KOPT-K1 (cell line): ENCODE results near the gene ADCY9.

ENCODE experiments used
- H3K27ac ChIP-seq: fragments of 200-600 bp; sonication (generic); 2 replicates; pipeline ENCODE4 v1.5.1; 2016; ENCODE audit warnings: antibody characterized with exemption, mild to moderate bottlenecking, low read depth, low read length; ENCODE audit not compliant: poor library complexity, severe bottlenecking
- H3K36me3 ChIP-seq: fragments of 200-600 bp; sonication (generic); 2 replicates; pipeline ENCODE4 v1.5.1; 2017; ENCODE audit warnings: antibody characterized with exemption, mild to moderate bottlenecking, low read length, moderate library complexity; ENCODE audit not compliant: insufficient read depth
- H3K9me3 ChIP-seq: fragments of 200-600 bp; sonication (generic); 2 replicates; pipeline ENCODE4 v1.5.1; 2017; ENCODE audit warnings: antibody characterized with exemption, low read length, mild to moderate bottlenecking; ENCODE audit not compliant: insufficient read depth, poor library complexity, severe bottlenecking

The ADCY9 gene

DNA sequence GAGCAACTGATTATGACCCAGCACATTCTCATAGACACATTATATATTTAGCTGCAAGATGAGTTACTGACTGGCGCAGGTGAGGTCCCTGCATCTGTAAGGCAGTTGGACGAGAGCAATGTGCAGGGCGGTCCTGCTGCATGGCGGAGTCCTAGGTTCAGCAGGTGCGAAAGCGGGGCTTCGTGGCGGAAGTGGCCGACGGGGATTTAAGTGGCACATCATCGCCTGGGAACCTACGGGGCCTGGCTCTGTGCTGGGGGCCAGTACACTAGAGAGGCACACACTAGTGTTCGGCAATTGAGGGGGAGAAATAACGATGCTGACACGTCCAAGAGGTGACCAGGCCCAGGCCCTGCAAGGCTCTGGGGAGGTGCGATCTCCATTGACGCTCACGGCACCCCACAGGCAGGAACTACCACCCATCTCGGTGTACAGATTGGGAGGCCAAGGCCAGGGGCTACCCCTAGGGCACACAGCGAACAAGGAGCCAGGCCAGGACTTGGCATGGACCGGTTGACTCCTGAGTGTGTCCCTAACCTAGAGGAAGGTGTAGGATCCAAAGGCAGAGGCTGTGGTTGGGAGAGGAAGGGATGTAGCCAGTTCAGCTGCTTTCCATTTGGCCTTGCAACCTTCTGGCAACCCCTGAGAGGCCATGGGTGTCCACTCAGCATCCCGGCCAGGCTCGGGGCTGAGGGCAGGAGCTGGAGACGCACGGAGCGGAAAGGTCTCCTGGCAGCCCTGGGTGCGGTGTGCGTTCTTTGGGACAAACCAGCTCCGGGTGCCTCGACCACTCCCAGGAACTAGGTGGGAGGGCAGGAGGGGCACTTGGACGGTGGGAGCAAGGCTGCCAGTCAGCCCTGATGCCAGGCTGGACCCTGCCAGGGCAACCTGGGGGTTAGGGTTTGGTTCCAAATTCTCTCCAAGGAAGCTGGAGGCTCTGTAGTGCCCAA, 131.9 kb downstream of the ADCY9 start:
- no peak overlapping the region for H3K27ac ChIP-seq
- no peaks in the 10 kb centered on the region for H3K9me3 ChIP-seq
- no peaks in the 10 kb centered on the region for H3K36me3 ChIP-seq

DNA sequence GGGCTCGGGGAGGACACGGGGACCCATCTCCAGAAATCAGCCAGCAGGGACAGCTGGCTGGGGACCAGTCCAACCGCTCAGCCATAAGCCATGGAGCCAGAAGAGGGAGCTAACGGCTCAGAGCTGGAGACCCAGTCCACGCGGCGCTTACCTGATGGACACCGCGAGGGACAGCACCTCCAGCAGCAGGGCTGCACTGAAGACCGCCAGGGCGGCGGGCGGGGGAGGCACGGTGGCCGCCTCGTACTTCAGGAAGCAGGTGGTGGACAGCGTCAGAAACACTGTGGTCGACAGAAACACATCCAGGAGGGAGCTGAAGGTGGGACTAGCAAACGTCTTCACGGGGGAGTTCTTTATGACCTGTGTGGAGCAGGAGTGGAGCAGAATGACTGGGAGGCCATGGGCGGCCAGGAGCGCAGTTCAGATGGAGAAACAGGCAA, 133.1 kb downstream of the ADCY9 start:
- Histone ChIP-seq H3K9me3 (no peaks in the 10 kb centered on the region), H3K27ac (no peak overlapping the region), H3K36me3 (no peaks in the 10 kb centered on the region)

DNA sequence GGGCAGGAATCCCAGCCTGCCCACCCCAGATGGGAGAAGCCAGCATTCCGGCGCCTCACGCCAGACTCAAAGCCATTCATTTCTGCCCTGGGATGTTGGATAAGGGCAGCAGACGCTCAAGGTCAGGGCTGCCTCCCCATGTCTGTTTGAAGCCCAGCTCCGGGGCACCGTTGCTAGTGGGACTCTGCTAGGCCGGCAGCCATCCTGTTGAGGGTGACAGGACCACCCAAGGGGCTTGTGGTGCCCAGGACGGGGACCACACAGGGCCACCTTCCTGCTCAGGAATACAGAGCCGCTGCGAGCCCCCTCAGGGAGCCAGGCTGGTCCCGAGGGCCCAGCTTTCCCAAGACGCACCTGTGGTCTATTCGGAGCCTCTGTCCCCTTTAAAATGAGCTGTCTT, 134.0 kb downstream of the ADCY9 start:
- Histone ChIP-seq H3K36me3 (no peaks in the 10 kb centered on the region), H3K27ac (no peak overlapping the region), H3K9me3 (no peaks in the 10 kb centered on the region)

DNA sequence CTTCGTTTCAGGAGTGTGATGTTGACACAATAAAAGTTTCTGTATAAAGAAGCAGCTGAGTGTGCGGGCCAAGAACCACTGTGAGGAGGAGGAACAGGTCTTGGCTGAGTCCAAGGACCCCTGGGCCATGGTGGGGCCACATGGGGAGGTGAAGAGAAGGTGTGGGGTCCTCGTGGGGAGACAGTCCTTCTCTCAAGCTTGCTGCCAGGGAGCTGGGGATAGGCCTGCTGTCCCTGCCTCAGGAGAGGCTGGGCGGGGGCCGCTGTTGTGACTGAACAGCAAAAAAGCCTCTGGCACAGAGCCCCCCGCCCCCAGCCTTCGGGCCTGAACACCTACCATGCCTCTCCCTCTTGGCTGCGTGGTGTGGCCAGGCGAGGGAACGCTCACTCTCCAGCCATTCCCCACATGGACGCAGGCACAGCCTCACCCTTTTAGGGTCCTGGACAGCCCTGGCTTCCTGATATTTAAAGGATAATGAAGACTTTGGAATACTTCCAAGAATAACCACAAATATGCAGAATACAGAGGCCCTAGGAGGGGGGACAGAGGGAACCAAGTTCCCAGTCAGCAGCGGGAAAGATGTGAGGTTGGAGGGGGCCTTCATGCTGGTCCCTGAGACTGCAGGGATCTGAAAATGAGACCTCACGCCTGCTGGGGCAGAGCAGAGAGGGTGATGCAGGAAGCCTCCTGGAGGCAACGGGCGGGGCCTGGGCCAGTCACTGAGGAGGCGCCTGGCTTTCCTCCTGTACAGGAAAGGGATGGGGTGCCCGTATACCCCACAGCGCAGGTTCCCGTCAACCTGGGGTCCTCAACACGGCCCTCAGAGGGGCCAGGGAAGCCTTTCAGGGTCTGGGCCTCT, 135.8 kb downstream of the ADCY9 start:
- H3K27ac ChIP-seq = no peak overlapping the region

DNA sequence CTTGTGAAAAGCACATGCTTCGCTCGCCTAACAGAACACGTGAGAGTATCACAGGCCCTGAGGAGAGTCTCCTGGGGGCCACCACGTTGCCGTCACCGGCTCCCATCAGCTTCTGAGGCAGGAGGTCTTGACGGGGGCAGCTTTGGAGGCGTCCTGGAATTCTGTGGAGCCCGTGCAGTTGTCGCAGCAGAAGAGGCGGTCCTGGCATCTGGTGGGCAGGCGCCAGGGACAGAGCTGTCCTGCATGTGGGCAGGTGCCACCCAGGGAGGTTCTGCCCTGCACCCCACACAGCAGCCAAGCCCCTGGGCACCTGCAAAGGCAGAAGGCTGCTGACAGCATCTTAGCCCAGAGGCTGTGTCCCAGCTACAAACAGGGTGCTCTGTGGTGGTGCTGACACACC, 136.7 kb downstream of the ADCY9 start:
- Histone ChIP-seq H3K27ac (no peak overlapping the region), H3K9me3 (no peaks in the 10 kb centered on the region), H3K36me3 (no peaks in the 10 kb centered on the region)

More for the DNA sequence above, 135.8 kb downstream of the ADCY9 start:
- Histone ChIP-seq H3K9me3 (no peaks in the 10 kb centered on the region), H3K36me3 (no peaks in the 10 kb centered on the region)

DNA sequence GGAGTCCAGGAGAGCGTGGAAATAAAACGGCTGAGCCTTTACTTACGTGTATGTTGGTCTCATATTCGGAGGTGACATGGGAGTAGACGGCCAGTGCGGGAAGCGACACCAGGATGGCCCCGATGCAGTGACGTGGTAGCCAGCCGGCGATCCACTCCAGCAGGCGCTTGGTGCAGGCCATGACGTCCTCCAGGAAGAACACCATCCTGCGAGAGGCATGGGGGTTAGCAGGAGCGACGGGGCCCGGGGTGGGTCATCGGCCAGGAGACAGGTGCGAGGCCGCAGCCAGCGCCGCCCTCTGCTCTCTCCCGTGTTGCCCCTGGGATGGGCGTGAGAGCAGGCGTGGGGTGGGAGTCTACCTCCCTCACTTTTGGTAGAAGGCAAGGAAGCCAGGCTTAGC, 137.2 kb downstream of the ADCY9 start:
- H3K27ac ChIP-seq = no peak overlapping the region
- H3K9me3 ChIP-seq = no peaks in the 10 kb centered on the region
- H3K36me3 ChIP-seq = no peaks in the 10 kb centered on the region

DNA sequence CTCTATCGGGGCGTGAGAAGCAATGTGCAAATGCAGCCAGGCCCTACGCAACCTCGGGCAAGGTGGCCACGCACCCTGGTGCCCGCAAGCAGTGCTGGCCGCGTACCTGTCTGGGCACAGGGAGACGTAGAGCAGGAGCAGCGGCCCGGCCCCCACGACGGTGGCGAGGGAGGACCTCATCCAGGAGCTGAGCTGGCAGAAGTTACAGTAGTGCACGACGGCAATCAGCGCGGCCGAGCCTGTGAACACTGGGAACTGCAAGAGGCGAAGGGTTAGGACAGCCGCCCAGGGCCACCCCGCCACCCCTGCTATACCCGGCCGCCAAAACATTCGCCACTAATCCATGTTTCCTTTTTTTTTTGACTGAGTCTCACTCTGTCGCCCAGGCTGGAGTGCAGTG, 138.9 kb downstream of the ADCY9 start:
- no peaks in the 10 kb centered on the region for H3K9me3 ChIP-seq
- H3K36me3 ChIP-seq = no peaks in the 10 kb centered on the region
- no peak overlapping the region for H3K27ac ChIP-seq

DNA sequence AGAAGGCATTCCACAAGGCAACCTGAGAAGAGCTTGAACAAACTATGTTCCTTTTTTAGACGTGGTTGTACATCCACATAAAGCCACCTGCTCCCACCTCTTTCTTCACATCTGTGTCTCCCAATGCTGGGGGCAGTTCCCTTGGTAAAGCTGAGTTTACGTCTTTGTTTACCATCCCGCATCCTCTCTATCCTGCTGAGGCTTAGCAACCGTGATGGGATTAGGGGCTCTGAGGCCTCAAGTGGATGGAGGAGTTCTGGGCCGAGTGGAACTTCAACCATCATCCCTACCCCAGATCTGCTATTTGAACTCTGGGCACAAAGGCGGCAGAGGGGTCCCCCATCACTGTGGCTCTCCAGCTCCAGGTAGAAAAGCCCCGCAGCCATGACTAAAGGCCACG, 141.5 kb downstream of the ADCY9 start:
- Histone ChIP-seq H3K27ac (no peak overlapping the region), H3K9me3 (no peaks in the 10 kb centered on the region), H3K36me3 (no peaks in the 10 kb centered on the region)

DNA sequence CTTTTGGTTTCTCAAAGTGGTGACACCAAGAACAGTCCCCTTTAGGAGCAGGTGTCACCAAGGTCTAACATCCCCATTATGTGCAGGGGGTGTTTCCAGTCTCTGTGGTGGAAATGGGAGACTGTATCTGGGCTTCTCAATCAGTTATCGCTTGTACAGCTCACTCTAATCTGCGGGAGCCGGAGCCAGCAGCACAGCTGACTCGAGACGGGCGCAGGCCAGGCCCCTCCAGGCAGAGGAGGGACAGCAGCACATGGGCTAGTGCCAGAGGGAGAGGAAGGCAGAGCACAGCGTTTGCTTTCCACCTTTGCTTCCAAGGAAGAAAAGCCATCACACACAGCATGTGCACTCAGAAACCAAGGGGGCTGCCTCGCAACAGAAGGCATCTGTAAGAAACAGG, 144.5 kb downstream of the ADCY9 start:
- H3K36me3 ChIP-seq = no peaks in the 10 kb centered on the region
- no peaks in the 10 kb centered on the region for H3K9me3 ChIP-seq

DNA sequence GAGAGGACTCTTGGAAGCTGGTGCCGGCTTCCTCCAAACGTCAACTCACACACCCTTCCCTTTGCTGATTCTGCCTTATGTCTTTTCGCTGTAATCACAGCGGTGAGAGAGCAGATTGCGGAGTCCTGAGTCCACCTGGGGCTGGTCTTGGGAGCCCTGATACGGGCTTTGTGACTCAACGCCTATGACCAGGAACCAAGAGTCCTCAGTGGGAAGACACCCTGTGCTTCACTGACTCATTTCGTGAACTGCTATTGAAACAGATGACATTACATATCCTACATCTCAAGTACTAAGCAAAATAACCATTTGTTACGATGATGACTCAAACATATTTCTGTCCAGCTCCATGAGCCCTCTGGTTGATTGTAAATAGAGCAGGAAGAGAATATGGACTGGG, 145.0 kb downstream of the ADCY9 start:
- Histone ChIP-seq H3K27ac (no peak overlapping the region), H3K9me3 (no peaks in the 10 kb centered on the region)

More for the DNA sequence above, 144.5 kb downstream of the ADCY9 start:
- no peak overlapping the region for H3K27ac ChIP-seq

DNA sequence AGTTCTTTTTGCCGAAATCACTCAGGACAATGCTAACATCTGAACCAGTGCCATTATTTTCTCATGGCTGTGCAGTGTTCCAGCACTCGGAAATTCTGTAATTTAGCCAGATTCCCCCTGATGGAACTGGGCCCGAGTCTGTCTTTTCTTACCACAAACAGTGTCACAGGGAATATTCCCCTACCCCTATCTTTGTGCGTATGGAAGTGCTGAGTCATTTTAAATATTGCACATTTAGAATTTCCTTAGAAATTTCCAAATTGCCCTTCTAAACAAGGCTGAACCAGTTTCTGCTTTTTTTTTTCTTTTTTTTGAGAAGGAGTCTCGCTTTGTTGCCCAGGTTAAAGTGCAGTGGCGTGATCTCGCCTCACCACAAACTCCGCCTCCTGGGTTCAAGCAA, 147.7 kb downstream of the ADCY9 start:
- Histone ChIP-seq H3K27ac (no peak overlapping the region), H3K9me3 (no peaks in the 10 kb centered on the region), H3K36me3 (no peaks in the 10 kb centered on the region)

More for the DNA sequence above, 145.0 kb downstream of the ADCY9 start:
- no peaks in the 10 kb centered on the region for H3K36me3 ChIP-seq

DNA sequence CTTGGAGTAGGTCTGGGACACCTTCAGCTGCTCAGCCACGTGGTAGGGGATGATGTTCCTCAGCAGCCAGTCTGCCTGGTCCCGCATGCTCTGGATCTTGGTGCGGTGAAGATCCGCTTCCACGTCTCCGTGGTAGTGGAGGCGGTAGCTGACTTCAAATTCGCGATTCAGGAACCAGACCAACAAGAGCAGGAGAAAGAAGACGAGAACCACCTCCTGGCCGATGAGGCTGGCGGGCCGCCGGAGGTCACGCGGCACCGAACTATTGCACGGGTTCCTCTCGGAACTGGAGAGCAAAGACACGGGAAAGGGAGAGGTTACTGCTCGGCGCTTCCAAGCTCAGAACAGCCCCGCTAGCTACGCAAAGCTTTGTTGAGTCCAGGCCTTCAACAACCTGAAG, 149.6 kb downstream of the ADCY9 start:
- no peaks in the 10 kb centered on the region for H3K36me3 ChIP-seq
- H3K27ac ChIP-seq = no peak overlapping the region

DNA sequence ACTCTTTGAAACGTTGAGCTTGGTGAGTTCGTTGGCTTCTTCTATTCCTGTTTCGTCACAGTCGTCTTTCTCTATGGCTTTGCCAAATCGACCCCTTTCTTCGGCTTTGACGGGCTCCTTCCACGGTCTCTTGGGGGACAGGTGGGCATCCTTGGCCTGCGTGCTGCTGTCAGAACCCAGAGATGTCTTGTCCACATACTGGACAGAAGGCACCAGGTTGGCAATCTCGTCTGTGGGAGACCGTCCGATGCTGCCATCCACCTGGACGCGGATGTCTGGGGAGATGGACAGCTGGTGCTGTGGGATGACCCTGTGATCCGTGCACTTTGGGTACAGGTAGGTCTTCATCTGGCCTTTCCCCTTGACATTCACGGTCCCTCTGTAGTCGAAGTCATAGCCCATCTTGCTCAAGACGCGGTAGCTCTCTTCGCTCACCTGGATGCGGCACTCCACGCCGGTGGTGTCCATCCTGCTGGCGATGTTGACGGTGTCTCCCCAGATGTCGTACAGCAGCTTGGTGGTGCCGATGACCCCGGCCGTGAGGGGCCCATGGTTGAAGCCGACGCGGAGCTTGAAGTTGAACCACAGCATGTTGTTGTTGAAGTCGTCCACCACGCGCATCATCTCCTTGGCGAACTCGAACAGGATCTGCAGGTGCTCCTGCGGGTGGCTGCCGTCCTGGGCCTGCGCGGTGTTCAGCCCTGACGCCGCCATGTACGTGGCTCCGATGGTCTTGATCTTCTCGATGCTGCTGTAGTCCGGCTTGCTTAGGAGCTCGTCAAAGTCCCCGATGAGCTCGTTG, 150.3 kb downstream of the ADCY9 start:
- Histone ChIP-seq H3K36me3 (no peaks in the 10 kb centered on the region), H3K9me3 (no peaks in the 10 kb centered on the region), H3K27ac (no peak overlapping the region)

More for the DNA sequence above, 149.6 kb downstream of the ADCY9 start:
- H3K9me3 ChIP-seq = no peaks in the 10 kb centered on the region

DNA sequence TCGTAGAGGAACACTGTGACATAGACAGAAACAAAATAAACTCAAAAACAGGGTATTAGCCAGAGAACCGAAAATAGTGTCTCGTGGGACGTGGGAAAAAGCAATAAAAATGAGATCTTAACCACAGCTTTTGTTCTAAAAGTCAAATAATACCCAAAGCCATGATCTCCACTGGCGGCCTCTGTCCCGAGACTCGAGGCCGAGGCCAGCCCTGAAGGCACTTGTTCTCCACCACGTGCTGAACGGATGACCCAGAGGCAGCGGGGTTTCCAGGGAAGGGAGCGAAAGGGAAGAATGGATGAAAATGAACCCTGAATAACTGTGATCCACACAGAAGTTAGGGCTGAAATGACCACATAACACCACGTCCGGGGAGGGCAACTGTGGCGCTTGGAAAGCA, 150.9 kb downstream of the ADCY9 start:
- Histone ChIP-seq H3K27ac (no peak overlapping the region), H3K9me3 (no peaks in the 10 kb centered on the region), H3K36me3 (no peaks in the 10 kb centered on the region)
